ENCODE results near the gene GREM2.

Gene GREM2

DNA sequence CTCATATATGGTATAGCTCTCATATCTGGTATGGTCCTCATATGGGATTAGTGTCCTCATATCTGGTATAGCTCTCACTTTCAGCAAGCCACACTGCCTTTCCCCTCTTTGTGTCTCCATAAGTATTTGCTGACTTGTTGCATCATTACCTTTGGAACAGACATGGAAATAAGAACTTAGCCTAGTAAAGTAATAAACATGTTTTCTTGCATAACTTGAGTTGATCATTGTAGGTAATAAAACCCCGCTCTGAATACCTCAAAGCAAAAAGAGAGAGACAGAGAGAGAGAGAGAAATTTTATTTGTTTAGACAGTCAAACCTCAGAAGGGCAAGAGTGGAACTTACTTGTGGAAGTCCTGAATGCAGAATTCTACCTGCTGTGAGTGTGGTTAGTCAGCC lies 170.3 kb downstream of the GREM2 start:
- TF ChIP-seq, protein P1, sequence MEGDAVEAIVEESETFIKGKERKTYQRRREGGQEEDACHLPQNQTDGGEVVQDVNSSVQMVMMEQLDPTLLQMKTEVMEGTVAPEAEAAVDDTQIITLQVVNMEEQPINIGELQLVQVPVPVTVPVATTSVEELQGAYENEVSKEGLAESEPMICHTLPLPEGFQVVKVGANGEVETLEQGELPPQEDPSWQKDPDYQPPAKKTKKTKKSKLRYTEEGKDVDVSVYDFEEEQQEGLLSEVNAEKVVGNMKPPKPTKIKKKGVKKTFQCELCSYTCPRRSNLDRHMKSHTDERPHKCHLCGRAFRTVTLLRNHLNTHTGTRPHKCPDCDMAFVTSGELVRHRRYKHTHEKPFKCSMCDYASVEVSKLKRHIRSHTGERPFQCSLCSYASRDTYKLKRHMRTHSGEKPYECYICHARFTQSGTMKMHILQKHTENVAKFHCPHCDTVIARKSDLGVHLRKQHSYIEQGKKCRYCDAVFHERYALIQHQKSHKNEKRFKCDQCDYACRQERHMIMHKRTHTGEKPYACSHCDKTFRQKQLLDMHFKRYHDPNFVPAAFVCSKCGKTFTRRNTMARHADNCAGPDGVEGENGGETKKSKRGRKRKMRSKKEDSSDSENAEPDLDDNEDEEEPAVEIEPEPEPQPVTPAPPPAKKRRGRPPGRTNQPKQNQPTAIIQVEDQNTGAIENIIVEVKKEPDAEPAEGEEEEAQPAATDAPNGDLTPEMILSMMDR (IDR thresholded peaks at IDR 0.05; ENCODE audit: low read depth, low read length): no peak
- no peak for DNase-seq (ENCODE audit: low read depth, low spot score)

More for the DNA sequence above, 170.3 kb downstream of the GREM2 start:
- no peak overlapping the region for H3K4me3 ChIP-seq (ENCODE audit: low read depth, low read length)
- in situ Hi-C loops (cut with HindIII; ENCODE audit: low sequenced_read_pairs): no loop called here

Measured in astrocyte of the spinal cord (primary cell).